ENCODE results near the gene CKB.

The CKB gene

GRCh38 chr14:103539056-103539825, 16.6 kb upstream of the CKB start:
- Histone ChIP-seq H3K27me3 (replicated peaks; ENCODE audit: insufficient read depth, low read length) (no peaks in the 10 kb centered on the region), H3K4me1 (ENCODE audit: low read length) (no peaks in the 10 kb centered on the region), H3K79me2 (ENCODE audit: low read length) (no peaks in the 10 kb centered on the region), H3F3A (ENCODE audit: insufficient read depth, low read length) (no peaks in the 10 kb centered on the region), H3K4me3 (ENCODE audit: low read length) (no peak overlapping the region), H3K27ac (ENCODE audit: low read length) (no peak overlapping the region), H3K36me3 (replicated peaks; ENCODE audit: insufficient read depth, low read length) (no peaks in the 10 kb centered on the region), H3K9ac (ENCODE audit: low read length) (no peak overlapping the region), H2AFZ (ENCODE audit: low read length) (no peak overlapping the region), H3K9me3 (replicated peaks; ENCODE audit: insufficient read depth, low read length) (no peaks in the 10 kb centered on the region), H3K4me2 (ENCODE audit: low read depth, low read length) (no peak overlapping the region), H3K9me2 (replicated peaks; ENCODE audit: insufficient read depth, low read length) (no peaks in the 10 kb centered on the region), H4K20me1 (ENCODE audit: insufficient read depth, low read length) (no peaks in the 10 kb centered on the region)
- TF ChIP-seq EZH2 (optimal IDR thresholded peaks at IDR 0.05; ENCODE audit: low read depth, low read length) (no peak), EZH2phosphoT487 (IDR thresholded peaks at IDR 0.05; ENCODE audit: low read length) (no peak), CTCF (IDR thresholded peaks at IDR 0.05; ENCODE audit: low read length) (no peak)
- DNase-seq = no peak

GRCh38 chr14:103538291-103539055, 15.8 kb upstream of the CKB start:
- Histone ChIP-seq H4K20me1 (ENCODE audit: insufficient read depth, low read length) (no peaks in the 10 kb centered on the region), H3F3A (ENCODE audit: insufficient read depth, low read length) (no peaks in the 10 kb centered on the region), H3K27me3 (replicated peaks; ENCODE audit: insufficient read depth, low read length) (no peaks in the 10 kb centered on the region), H3K4me3 (ENCODE audit: low read length) (no peak overlapping the region), H3K4me1 (ENCODE audit: low read length) (no peaks in the 10 kb centered on the region), H3K36me3 (replicated peaks; ENCODE audit: insufficient read depth, low read length) (no peaks in the 10 kb centered on the region), H3K9me2 (replicated peaks; ENCODE audit: insufficient read depth, low read length) (no peaks in the 10 kb centered on the region), H3K9me3 (replicated peaks; ENCODE audit: insufficient read depth, low read length) (no peaks in the 10 kb centered on the region), H3K27ac (ENCODE audit: low read length) (no peak overlapping the region), H2AFZ (ENCODE audit: low read length) (no peak overlapping the region), H3K4me2 (ENCODE audit: low read depth, low read length) (no peak overlapping the region), H3K9ac (ENCODE audit: low read length) (no peak overlapping the region), H3K79me2 (ENCODE audit: low read length) (no peaks in the 10 kb centered on the region)
- TF ChIP-seq EZH2 (optimal IDR thresholded peaks at IDR 0.05; ENCODE audit: low read depth, low read length) (no peak), CTCF (IDR thresholded peaks at IDR 0.05; ENCODE audit: low read length) (no peak), EZH2phosphoT487 (IDR thresholded peaks at IDR 0.05; ENCODE audit: low read length) (no peak)
- DNase-seq = no peak

- no peak for DNase-seq
- H3K27me3 ChIP-seq (replicated peaks; ENCODE audit: insufficient read depth, low read length) = no peaks in the 10 kb centered on the region
- H3K4me2 ChIP-seq (ENCODE audit: low read depth, low read length) = no peak overlapping the region
- H3F3A ChIP-seq (ENCODE audit: insufficient read depth, low read length) = no peaks in the 10 kb centered on the region
- H3K36me3 ChIP-seq (replicated peaks; ENCODE audit: insufficient read depth, low read length) = no peaks in the 10 kb centered on the region
- no peak overlapping the region for H3K4me3 ChIP-seq (ENCODE audit: low read length)
- H3K79me2 ChIP-seq (ENCODE audit: low read length) = no peaks in the 10 kb centered on the region
- H4K20me1 ChIP-seq (ENCODE audit: insufficient read depth, low read length) = no peaks in the 10 kb centered on the region
- H2AFZ ChIP-seq (ENCODE audit: low read length) = no peak overlapping the region
- H3K4me1 ChIP-seq (ENCODE audit: low read length) = no peaks in the 10 kb centered on the region
- H3K9me2 ChIP-seq (replicated peaks; ENCODE audit: insufficient read depth, low read length) = no peaks in the 10 kb centered on the region
- H3K9me3 ChIP-seq (replicated peaks; ENCODE audit: insufficient read depth, low read length) = no peaks in the 10 kb centered on the region
- no peak overlapping the region for H3K27ac ChIP-seq (ENCODE audit: low read length)
- no peak overlapping the region for H3K9ac ChIP-seq (ENCODE audit: low read length)
- TF ChIP-seq EZH2 (optimal IDR thresholded peaks at IDR 0.05; ENCODE audit: low read depth, low read length) (no peak), CTCF (IDR thresholded peaks at IDR 0.05; ENCODE audit: low read length) (no peak), EZH2phosphoT487 (IDR thresholded peaks at IDR 0.05; ENCODE audit: low read length) (no peak)
These were observed 14.8 kb upstream of the CKB start for GRCh38 chr14:103537175-103537990.

All from MM.1S (cell line).